Neuron (in vitro differentiated cells): Measurements from ENCODE around the gene YBX2.

ENCODE experiments used
- H2AFZ ChIP-seq: one replicate; pipeline ENCODE4 v1.6.1; 2013; ENCODE audit warnings: low read depth, mild to moderate bottlenecking, inconsistent platforms, low read length, moderate library complexity
- H3K27me3 ChIP-seq: one replicate; pipeline ENCODE4 v1.6.1; 2013; ENCODE audit warnings: low read length; ENCODE audit not compliant: insufficient read depth
- H3K36me3 ChIP-seq: one replicate; pipeline ENCODE4 v1.6.1; 2013; ENCODE audit warnings: low read length; ENCODE audit not compliant: insufficient read depth
- H3K4me1 ChIP-seq: one replicate; pipeline ENCODE4 v1.6.1; 2013; ENCODE audit warnings: low read length; ENCODE audit not compliant: insufficient read depth
- H3K4me3 ChIP-seq: 2 replicates; pipeline ENCODE4 v1.5.1; 2013; ENCODE audit warnings: mild to moderate bottlenecking, low read length, moderate library complexity
- H3K9me3 ChIP-seq: one replicate; pipeline ENCODE4 v1.6.1; 2013; ENCODE audit warnings: low read length

Gene YBX2

GRCh38 chr17:7317161-7317803, 22.8 kb upstream of the YBX2 start:
- Histone ChIP-seq H3K9me3 (no peaks in the 10 kb centered on the region), H3K36me3 (peaks cover 73% of the 10 kb centered on the region), H2AFZ (no peak overlapping the region), H3K4me3 (no peak overlapping the region), H3K27me3 (no peaks in the 10 kb centered on the region), H3K4me1 (peaks cover 23% of the 10 kb centered on the region)

GRCh38 chr17:7315570-7316235, 21.3 kb upstream of the YBX2 start:
- Histone ChIP-seq H3K9me3 (no peaks in the 10 kb centered on the region), H2AFZ (peak overlapping the region; percentile 58), H3K27me3 (no peaks in the 10 kb centered on the region), H3K4me1 (peaks cover 23% of the 10 kb centered on the region), H3K36me3 (peaks cover 69% of the 10 kb centered on the region), H3K4me3 (peak overlapping the region; percentile 92)

GRCh38 chr17:7314719-7315569, 20.5 kb upstream of the YBX2 start, which contains the start of gene GPS2:
Gene GPS2 (minus strand): TSS chr17:7315360. CDS start chr17:7315052, 308 bp downstream.
- H3K36me3 ChIP-seq: peaks cover 71% of the 10 kb centered on the region
- no peaks in the 10 kb centered on the region for H3K27me3 ChIP-seq
- peaks cover 23% of the 10 kb centered on the region for H3K4me1 ChIP-seq
- no peaks in the 10 kb centered on the region for H3K9me3 ChIP-seq
- peak within 1 kb of the TSS; percentile 58 for H2AFZ ChIP-seq
- peak within 1 kb of the TSS; percentile 92 for H3K4me3 ChIP-seq

- Histone ChIP-seq H3K4me3 (peak overlapping the region; percentile 92), H3K36me3 (peaks cover 73% of the 10 kb centered on the region), H3K27me3 (no peaks in the 10 kb centered on the region), H3K4me1 (peaks cover 26% of the 10 kb centered on the region), H3K9me3 (no peaks in the 10 kb centered on the region), H2AFZ (no peak overlapping the region)
These were observed 19.7 kb upstream of the YBX2 start for GRCh38 chr17:7313890-7314718.

GRCh38 chr17:7313088-7313889, 18.9 kb upstream of the YBX2 start:
- Histone ChIP-seq H3K27me3 (no peaks in the 10 kb centered on the region), H2AFZ (no peak overlapping the region), H3K36me3 (peaks cover 65% of the 10 kb centered on the region), H3K9me3 (no peaks in the 10 kb centered on the region), H3K4me3 (peak overlapping the region; percentile 5), H3K4me1 (peaks cover 30% of the 10 kb centered on the region)

GRCh38 chr17:7312432-7313087, 18.1 kb upstream of the YBX2 start:
- Histone ChIP-seq H3K27me3 (no peaks in the 10 kb centered on the region), H3K36me3 (peaks cover 58% of the 10 kb centered on the region), H2AFZ (no peak overlapping the region), H3K4me3 (no peak overlapping the region), H3K4me1 (peaks cover 30% of the 10 kb centered on the region), H3K9me3 (no peaks in the 10 kb centered on the region)

- Histone ChIP-seq H3K9me3 (no peaks in the 10 kb centered on the region), H3K27me3 (no peaks in the 10 kb centered on the region), H3K4me3 (no peak overlapping the region), H3K36me3 (peaks cover 48% of the 10 kb centered on the region), H3K4me1 (peaks cover 30% of the 10 kb centered on the region), H2AFZ (no peak overlapping the region)
These were observed 16.8 kb upstream of the YBX2 start for GRCh38 chr17:7311110-7311705.

GRCh38 chr17:7309628-7310027, 15.2 kb upstream of the YBX2 start:
- Histone ChIP-seq H3K36me3 (peaks cover 41% of the 10 kb centered on the region), H3K4me1 (peaks cover 20% of the 10 kb centered on the region), H3K4me3 (peak overlapping the region; percentile 90)

GRCh38 chr17:7308625-7309433, 14.4 kb upstream of the YBX2 start:
- H3K27me3 ChIP-seq: no peaks in the 10 kb centered on the region
- no peak overlapping the region for H2AFZ ChIP-seq
- H3K4me3 ChIP-seq: peak overlapping the region; percentile 90
- H3K9me3 ChIP-seq: no peaks in the 10 kb centered on the region
- peaks cover 13% of the 10 kb centered on the region for H3K4me1 ChIP-seq
- H3K36me3 ChIP-seq: peaks cover 38% of the 10 kb centered on the region

More at GRCh38 chr17:7309628-7310027, 15.2 kb upstream of the YBX2 start:
- H3K9me3 ChIP-seq: no peaks in the 10 kb centered on the region
- no peak overlapping the region for H2AFZ ChIP-seq
- H3K27me3 ChIP-seq: no peaks in the 10 kb centered on the region

- peak overlapping the region; percentile 90 for H3K4me3 ChIP-seq
- no peak overlapping the region for H2AFZ ChIP-seq
These were observed 13.5 kb upstream of the YBX2 start for GRCh38 chr17:7307686-7308624.

More at GRCh38 chr17:7307686-7308624, 13.5 kb upstream of the YBX2 start:
- Histone ChIP-seq H3K27me3 (no peaks in the 10 kb centered on the region), H3K36me3 (peaks cover 29% of the 10 kb centered on the region), H3K4me1 (peaks cover 10% of the 10 kb centered on the region), H3K9me3 (no peaks in the 10 kb centered on the region)
